Stimulated activated CD8-positive, alpha-beta memory T cell treated with anti-CD3 and anti-CD28 coated beads, Interleukin-4, amount 100 ng/mL, for 4 hours (primary cell): Measurements from ENCODE around the gene TROAP.
"Not testable (repeated sequence)": the region's sequence is repeated elsewhere in the genome, so short reads cannot be mapped to it uniquely, and the experiment has no call there.

Experiments used
- DNase-seq, 2 donors: peaks; one replicate each; pipeline ENCODE4 v3.0.0-alpha.2; 2020; ENCODE audit warnings: low read depth in 2 of 2, low spot score in 1 of 2

TROAP gene

GRCh38 chr12:49322708-49323523 is at the start of gene TROAP:
Gene TROAP (plus strand): TSS chr12:49323255. CDS start chr12:49323609, 354 bp downstream.
- peak; percentile 89 to 94 for DNase-seq

GRCh38 chr12:49273726-49274395 is 49.2 kb upstream of the TROAP start:
- no peak for DNase-seq

- no peak for DNase-seq
These were observed 48.5 kb upstream of the TROAP start for GRCh38 chr12:49274396-49275069.

GRCh38 chr12:49276304-49277290 is 46.5 kb upstream of the TROAP start:
- DNase-seq = no peak

- no peak for DNase-seq
These were observed 45.6 kb upstream of the TROAP start for GRCh38 chr12:49277466-49277865.

GRCh38 chr12:49279706-49280159 is 43.3 kb upstream of the TROAP start:
- DNase-seq = no peak

GRCh38 chr12:49280545-49280944 is 42.5 kb upstream of the TROAP start:
- DNase-seq = not testable (repeated sequence)

- DNase-seq = no peak
These were observed 40.8 kb upstream of the TROAP start for GRCh38 chr12:49282302-49282701.

- not testable (repeated sequence) for DNase-seq
These were observed 40.2 kb upstream of the TROAP start for GRCh38 chr12:49282740-49283375.

- DNase-seq = no peak
These were observed 39.3 kb upstream of the TROAP start for GRCh38 chr12:49283541-49284429.

GRCh38 chr12:49284672-49285071 is 38.4 kb upstream of the TROAP start:
- DNase-seq = no peak

GRCh38 chr12:49287876-49288275 is 35.2 kb upstream of the TROAP start:
- no peak for DNase-seq

GRCh38 chr12:49288412-49288853 is 34.6 kb upstream of the TROAP start:
- peak; percentile 9 to 54 for DNase-seq

- no peak for DNase-seq
These were observed 34.0 kb upstream of the TROAP start for GRCh38 chr12:49288922-49289555.

- DNase-seq = no peak
These were observed 30.4 kb upstream of the TROAP start for GRCh38 chr12:49292729-49293055.

- no peak for DNase-seq
These were observed 29.7 kb upstream of the TROAP start for GRCh38 chr12:49293056-49293956.

- no peak for DNase-seq
These were observed 28.8 kb upstream of the TROAP start for GRCh38 chr12:49294086-49294803.
